Measurements from ENCODE around the gene NFKBIE. TPM values are rescaled to one million over a fixed set of nuclear protein-coding genes. Genes with fewer than 3 reads are reported as not detected.
"Not testable (repeated sequence)": the region's sequence is repeated elsewhere in the genome, so short reads cannot be mapped to it uniquely, and the experiment has no call there.

Gene NFKBIE
- 10 to 100 TPM; 13.3 to 17.9 TPM for total RNA-seq

GRCh38 chr6:44265007-44265721 is at the start of gene NFKBIE:
Gene NFKBIE, minus strand, starts transcription at chr6:44265551. Its CDS starts 205 bp downstream, at chr6:44265346.
- ChIA-PET POLR2A (interaction anchor here (1.0 to 17.2 kb wide), 6 partner anchors 10 to 122 kb away, joined by 3 to 486 read pairs (median 14); partner anchors contain the start of genes CDC5L and HSP90AB1), CTCF (interaction anchor here (0.7 to 6.5 kb wide), 9 partner anchors 9 to 93 kb away, joined by 3 to 182 read pairs (median 4); partner anchors contain the start of genes AARS2 and HSP90AB1)
- H3K4me1 Mint-ChIP-seq (ENCODE audit: low read depth) = peaks cover 51% of the 10 kb centered on the region
- H3K36me3 Mint-ChIP-seq (ENCODE audit: low read depth) = peaks cover 32% of the 10 kb centered on the region
- H3K27me3 Mint-ChIP-seq = peaks cover 16% of the 10 kb centered on the region
- peak; percentile 49 for TF ChIP-seq CTCF (IDR thresholded peaks at IDR 0.05)
- intact Hi-C loops (cut with micrococcal nuclease) = loop anchor here (5.0 kb wide), 1 partner anchor 192 kb away; no protein-coding TSS in a partner anchor
- DNase-seq = peak; percentile 96
- H3K4me3 Mint-ChIP-seq = peak within 1 kb of the TSS; percentile 95
- H3K9me3 Mint-ChIP-seq = no peaks in the 10 kb centered on the region
- H3K27ac Mint-ChIP-seq = peak within 1 kb of the TSS; percentile 95
- peak; percentile 70 for ATAC-seq

GRCh38 chr6:44314657-44315056 is 49.3 kb upstream of the NFKBIE start:
- H3K4me3 Mint-ChIP-seq; intact Hi-C loops (cut with micrococcal nuclease); H3K27me3 Mint-ChIP-seq; ATAC-seq; DNase-seq; H3K9me3 Mint-ChIP-seq; H3K27ac Mint-ChIP-seq: not testable (repeated sequence)
- POLR2A ChIA-PET = interaction anchor here (0.6 to 2.3 kb wide), 4 partner anchors 10 to 239 kb away, joined by 3 to 8 read pairs (median 6); partner anchors contain the start of gene HSP90AB1
- H3K4me1 Mint-ChIP-seq (ENCODE audit: low read depth) = peaks cover 16% of the 10 kb centered on the region
- H3K36me3 Mint-ChIP-seq (ENCODE audit: low read depth) = peaks cover 14% of the 10 kb centered on the region
- CTCF ChIA-PET = interaction anchor here (0.9 to 15.0 kb wide), 7 partner anchors 10 to 46 kb away, joined by 3 to 182 read pairs (median 5); partner anchors contain the start of gene TMEM151B

GRCh38 chr6:44312901-44313788 is 47.8 kb upstream of the NFKBIE start, which contains the start of gene AARS2:
Gene AARS2, minus strand, starts transcription at chr6:44313347. Its CDS starts 24 bp downstream, at chr6:44313323.
- peak; percentile 97 for ATAC-seq
- Mint-ChIP-seq H3K9me3 (no peaks in the 10 kb centered on the region), H3K27me3 (no peaks in the 10 kb centered on the region), H3K36me3 (ENCODE audit: low read depth) (peaks cover 22% of the 10 kb centered on the region), H3K27ac (peak within 1 kb of the TSS; percentile 83), H3K4me1 (ENCODE audit: low read depth) (peaks cover 16% of the 10 kb centered on the region), H3K4me3 (peak within 1 kb of the TSS; percentile 90)
- peak; percentile 91 for TF ChIP-seq CTCF (IDR thresholded peaks at IDR 0.05)
- POLR2A ChIA-PET = interaction anchor here (0.6 to 2.3 kb wide), 12 partner anchors 8 to 1366 kb away, joined by 3 to 8 read pairs (median 4); partner anchors contain the start of gene SLC35B2
- peak; percentile 95 for DNase-seq
- CTCF ChIA-PET = interaction anchor here (0.7 to 15.0 kb wide), 31 partner anchors 9 to 217 kb away, joined by 3 to 182 read pairs (median 3); partner anchors contain the start of genes CDC5L, SLC29A1 and TMEM151B
- intact Hi-C loops (cut with micrococcal nuclease) = no loop called here

DNA sequence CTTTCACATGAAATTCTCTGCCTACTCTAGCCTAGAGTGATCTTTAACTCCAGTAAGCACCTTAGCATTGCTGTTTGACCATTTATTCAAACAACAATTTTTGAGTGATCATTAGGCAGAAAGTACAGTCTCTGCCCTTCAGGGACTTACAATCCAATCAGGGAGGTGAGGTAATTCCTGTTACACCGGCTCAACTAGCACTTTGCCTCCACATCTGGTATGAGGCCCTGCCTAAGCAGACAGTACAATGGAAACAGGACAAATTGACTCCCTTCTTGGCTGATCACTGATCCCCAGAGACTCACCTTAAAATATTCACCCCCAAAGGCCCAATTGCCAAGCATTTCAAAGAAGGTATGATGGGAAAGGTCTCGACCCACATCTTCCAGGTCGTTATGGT is 46.4 kb upstream of the NFKBIE start:
- Mint-ChIP-seq H3K36me3 (ENCODE audit: low read depth) (peaks cover 28% of the 10 kb centered on the region), H3K27ac (peak overlapping the region; percentile 28)

More for the DNA sequence above, 46.4 kb upstream of the NFKBIE start:
- DNase-seq = no peak
- Mint-ChIP-seq H3K27me3 (no peaks in the 10 kb centered on the region), H3K4me3 (peak overlapping the region; percentile 90), H3K9me3 (no peaks in the 10 kb centered on the region), H3K4me1 (ENCODE audit: low read depth) (peaks cover 16% of the 10 kb centered on the region)
- CTCF ChIA-PET = interaction anchor here (0.9 to 15.0 kb wide), 6 partner anchors 7 to 215 kb away, joined by 3 to 182 read pairs (median 17); partner anchors contain the start of gene TMEM151B
- POLR2A ChIA-PET = interaction anchor here (0.7 to 1.2 kb wide), 6 partner anchors 9 to 58 kb away, joined by 3 to 4 read pairs (median 4); no protein-coding TSS in a partner anchor
- intact Hi-C loops (cut with micrococcal nuclease) = no loop called here
- no peak for TF ChIP-seq CTCF (IDR thresholded peaks at IDR 0.05)
- ATAC-seq = no peak

Measured in activated CD8-positive, alpha-beta T cell treated with anti-CD3 and anti-CD28 coated beads for 36 hours (primary cell).